HK-2 (cell line): ENCODE measurements around the gene PRKAR1B.
A peak's percentile ranks its signal among the peaks of the same experiment; 100 is the strongest.
"Not testable (repeated sequence)": the region's sequence is repeated elsewhere in the genome, so short reads cannot be mapped to it uniquely, and the experiment has no call there.

Source experiments
- DNase-seq: peaks from one replicate; pipeline ENCODE4 v3.0.0-alpha.2; 2018; ENCODE audit not compliant: unreplicated experiment

Gene PRKAR1B

GRCh38 chr7:621572-622285, 105.4 kb downstream of the PRKAR1B start:
- DNase-seq: no peak

GRCh38 chr7:620885-621284, 106.2 kb downstream of the PRKAR1B start:
- no peak for DNase-seq

GRCh38 chr7:620056-620455, 107.0 kb downstream of the PRKAR1B start:
- no peak for DNase-seq

DNA sequence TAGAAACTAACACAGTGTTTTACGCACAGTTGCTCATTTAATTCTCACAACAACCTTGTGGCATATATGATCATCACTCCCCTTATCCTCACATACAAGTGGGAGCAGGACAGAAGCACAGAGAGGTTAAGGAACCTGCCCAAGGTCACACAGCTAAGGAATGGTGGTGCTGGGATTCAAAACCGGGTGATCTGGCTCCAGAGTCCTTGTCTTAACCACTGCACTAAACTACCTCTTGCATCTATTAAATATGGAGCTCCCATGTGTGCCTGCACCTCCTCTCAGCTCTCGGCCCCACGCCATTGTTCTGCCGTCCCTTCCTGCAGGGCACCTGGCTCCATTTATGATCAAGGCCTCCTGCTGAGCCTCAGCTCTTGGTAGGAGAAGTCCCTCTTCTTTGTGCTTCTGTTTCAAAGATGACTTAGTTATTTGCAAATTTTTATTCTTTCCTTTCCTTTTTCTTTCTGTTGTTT, 107.7 kb downstream of the PRKAR1B start:
- DNase-seq: no peak

- DNase-seq: no peak
These were observed 108.3 kb downstream of the PRKAR1B start for GRCh38 chr7:618539-619367.

DNA sequence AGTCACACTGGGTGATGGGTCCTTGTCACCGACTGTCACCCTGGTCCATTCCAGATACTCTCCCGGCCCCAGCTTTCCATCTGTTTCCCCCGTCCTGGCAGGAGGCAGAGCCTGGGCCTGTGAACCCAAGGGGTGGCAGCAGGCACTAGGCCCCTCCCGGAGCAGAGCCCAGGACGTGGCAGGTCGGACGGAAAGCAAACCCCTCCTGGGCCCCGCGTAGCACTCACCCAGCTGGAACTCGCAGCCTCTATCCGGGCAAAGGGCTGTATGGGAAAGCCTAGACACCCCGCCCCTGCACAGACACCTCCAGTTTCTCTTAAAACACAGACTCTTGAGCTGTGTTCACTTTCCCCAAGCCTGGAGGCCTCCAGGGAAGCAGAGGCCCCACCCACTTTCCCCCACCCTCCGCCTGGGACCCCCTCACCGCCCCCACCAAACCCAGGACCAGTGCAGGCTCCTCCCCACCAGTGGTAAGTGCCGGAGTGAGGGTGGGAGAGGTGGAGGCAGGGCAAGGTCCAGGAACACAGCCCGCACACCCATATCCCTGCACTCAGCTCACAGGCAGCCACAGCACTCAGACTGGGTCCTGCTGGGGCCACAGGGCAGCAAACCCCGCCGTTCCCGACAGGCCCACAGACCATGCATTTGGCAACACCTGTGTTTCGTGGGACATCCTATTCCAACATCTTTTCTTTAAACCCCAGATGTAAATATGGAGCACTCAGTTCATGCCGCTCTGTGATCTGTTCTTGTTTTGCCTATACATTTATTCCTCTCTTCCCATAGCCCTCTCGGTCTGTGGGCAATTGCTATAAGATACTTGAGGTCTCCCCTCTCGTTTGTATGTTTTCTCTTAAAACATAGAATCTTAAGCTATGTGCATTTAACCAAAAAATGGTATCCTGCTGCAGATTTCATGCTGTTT, 109.2 kb downstream of the PRKAR1B start:
- DNase-seq: no peak

DNA sequence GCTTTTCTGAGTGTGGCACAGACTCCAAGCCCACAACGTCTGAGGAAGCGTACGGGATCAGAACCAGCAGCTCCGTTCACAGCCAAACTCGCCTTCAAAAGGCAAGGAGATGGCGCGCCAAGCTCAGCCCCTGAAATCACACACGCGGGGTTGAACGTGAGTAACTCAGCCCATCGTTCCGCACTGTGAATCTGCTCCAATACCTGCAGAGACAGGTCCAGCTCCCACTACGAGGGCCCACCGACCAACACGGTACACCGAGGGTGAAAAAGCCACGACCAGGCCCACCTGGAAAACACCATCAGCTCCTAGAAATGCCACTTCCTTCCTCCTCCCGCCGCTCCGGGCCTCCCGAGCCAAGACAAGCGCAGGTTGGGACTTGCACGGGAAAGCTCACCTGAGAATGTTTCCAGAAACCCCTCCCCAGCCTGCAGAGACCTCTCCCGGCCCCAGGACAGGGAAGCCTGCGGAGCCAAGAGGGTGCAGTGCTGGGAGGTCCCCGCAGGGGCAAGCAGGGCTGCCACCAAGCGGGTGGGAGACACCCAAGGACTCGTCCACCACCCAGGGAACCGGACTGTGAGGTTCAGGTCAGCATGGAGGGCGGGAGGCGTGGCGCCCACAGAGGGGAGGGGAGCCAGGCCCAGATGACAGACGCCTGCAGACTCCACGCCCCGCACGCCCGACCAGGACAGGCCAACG, 113.5 kb downstream of the PRKAR1B start:
- DNase-seq: no peak

DNA sequence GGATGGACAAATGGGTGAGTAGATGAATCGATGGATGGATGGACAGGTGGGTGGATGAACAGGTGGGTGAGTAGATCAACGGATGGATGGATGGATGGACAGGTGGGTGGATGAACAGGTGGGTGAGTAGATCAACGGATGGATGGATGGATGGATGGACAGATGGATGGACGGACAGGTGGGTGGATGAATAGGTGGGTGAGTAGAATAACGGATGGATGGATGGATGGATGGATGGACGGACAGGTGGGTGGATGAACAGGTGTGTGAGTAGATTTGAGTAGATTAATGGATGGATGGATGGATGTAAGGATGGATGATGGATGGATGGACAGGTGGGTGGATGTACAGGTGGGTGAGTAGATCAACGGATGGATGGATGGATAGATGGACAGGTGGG, 115.2 kb downstream of the PRKAR1B start:
- DNase-seq: not testable (repeated sequence)

DNA sequence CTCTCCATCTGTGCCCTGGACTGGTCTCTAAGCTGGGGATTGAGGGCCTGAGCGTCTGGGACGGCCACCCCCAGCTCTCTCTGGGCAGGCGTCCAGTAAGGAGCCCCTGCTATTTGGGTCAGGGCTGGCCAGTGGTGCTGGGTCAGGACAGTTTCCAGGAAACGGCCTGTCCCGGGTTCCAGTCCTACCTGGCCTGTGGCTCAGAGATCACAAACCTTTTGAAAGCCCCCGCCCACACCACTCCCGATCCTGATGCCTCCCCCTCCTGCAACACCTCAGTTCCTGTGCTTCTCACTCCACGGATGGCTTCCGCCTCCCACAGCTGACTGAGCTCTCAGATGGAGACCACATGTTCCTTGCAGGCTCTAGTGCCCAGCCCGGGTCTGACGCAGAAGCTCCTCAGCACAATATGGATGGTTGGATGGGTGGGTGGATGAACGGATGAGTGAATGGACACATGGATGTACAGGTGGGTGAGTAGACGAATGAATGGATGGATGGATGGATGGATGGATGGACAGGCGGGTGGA, 115.7 kb downstream of the PRKAR1B start:
- no peak for DNase-seq

GRCh38 chr7:610531-611280, 116.4 kb downstream of the PRKAR1B start:
- no peak for DNase-seq

DNA sequence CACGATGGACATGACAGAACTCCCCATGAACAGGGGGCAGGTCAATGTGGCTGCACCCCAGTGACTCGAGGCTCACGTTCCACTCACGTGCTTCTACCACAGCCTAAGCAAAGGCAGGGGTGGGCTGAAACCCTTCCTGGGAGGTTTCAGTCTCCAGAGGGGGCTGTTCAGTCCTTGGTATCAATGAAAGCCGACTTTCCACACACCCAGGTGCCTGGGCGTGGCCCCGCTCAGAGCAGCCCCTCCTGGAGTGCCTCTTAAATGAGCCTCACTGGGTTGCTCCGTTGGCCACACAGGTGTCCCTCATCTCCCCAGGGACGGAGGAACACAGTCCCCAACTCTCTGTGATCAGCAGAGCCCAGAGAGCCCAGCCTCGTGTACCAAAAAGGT, 116.9 kb downstream of the PRKAR1B start:
- no peak for DNase-seq

- DNase-seq: no peak
These were observed 117.7 kb downstream of the PRKAR1B start for GRCh38 chr7:609365-609764.

GRCh38 chr7:608954-609353, 118.1 kb downstream of the PRKAR1B start:
- no peak for DNase-seq

DNA sequence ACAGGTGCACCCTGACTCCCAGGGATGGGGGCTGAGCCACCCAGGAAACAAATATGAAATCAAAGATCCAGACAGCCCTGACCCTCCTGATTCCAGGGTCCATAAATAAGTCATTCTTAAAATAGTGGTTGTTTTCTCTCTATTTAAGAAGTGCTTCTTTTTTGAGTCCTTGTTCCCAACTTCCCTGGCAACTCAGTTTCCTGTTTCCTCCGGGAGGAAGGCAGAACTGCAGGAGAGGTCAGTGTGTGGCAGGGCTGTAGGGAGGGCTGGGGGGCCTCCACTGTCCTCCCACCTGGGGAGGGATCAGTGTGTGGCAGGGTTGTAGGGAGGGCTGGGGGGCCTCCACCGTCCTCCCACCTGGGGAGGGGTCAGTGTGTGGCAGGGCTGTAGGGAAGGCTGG, 118.7 kb downstream of the PRKAR1B start:
- DNase-seq: no peak

DNA sequence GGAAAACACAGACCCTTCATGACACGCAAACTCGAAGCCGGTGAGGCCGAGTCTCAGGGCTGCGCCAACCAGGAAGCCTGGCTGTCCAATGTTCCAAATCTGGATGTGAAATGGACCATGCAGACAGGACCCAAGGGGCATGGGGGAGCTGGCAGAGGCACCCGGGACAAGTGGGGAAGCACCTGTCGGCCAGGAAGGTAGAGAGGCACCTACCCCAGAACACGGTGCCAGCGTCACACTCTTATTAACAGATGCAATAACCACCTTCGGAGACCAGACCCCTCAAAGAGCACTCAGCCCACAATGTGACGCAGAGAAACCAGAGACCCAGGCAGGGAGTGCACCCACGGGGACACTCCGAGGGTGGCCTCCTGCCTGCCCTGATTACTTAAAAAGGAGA, 119.1 kb downstream of the PRKAR1B start:
- no peak for DNase-seq

- DNase-seq: no peak
These were observed 121.2 kb downstream of the PRKAR1B start for GRCh38 chr7:605661-606450.

DNA sequence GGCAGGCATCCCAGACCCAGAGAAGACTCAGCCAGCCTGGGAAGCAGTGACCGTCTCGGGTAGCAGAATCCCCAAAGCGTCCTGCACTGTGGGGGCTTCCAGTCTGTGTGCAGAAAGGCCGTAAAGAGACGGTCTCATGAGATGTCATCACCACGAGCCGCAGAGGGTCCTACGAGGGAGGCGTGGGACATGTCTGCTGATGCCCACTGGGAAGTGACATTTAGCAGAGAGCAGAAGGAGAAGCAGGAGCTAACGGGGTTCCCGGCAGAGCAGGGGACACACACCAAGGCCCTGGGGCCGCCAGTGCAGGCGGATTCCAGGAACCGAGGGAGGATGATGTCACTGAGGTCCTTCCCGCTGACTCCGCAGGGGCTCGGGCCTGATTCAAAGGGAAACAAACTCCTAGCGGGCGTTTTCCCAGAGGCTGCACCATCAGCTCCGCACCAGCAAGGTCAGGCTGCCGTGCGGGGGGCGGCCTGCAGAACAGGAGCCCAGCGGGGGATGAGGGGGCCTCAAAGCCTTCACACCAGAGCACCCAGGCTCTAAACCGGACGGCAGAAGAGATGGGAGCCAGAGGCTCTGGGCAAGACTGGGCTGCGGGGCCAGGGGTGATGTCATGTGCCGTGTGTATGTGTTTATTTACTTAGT, 122.1 kb downstream of the PRKAR1B start:
- DNase-seq: no peak

- peak; percentile 51 for DNase-seq
These were observed 122.8 kb downstream of the PRKAR1B start for GRCh38 chr7:604001-604883.
